ENCODE data around the gene CASD1.

Gene CASD1

GRCh38 chr7:94498918-94499317, 10.7 kb upstream of the CASD1 start:
- H3K27ac Mint-ChIP-seq: no peak overlapping the region
- peaks cover 11% of the 10 kb centered on the region for H3K27me3 Mint-ChIP-seq
- H3K4me1 Mint-ChIP-seq: no peaks in the 10 kb centered on the region
- H3K4me3 Mint-ChIP-seq: no peak overlapping the region
- no peaks in the 10 kb centered on the region for H3K36me3 Mint-ChIP-seq
- H3K9me3 Mint-ChIP-seq: peaks cover 2% of the 10 kb centered on the region
- no peak for DNase-seq (ENCODE audit: low spot score in 2 of 2)
- no peak for ATAC-seq (ENCODE audit: low read depth)

- DNase-seq (ENCODE audit: low spot score in 2 of 2) (no peak), ATAC-seq (ENCODE audit: low read depth) (no peak)
- peaks cover 16% of the 10 kb centered on the region for H3K4me1 Mint-ChIP-seq
- H3K27me3 Mint-ChIP-seq: peaks cover 2% of the 10 kb centered on the region
- H3K27ac Mint-ChIP-seq: no peak overlapping the region
- H3K4me3 Mint-ChIP-seq: no peak overlapping the region
- no peaks in the 10 kb centered on the region for H3K9me3 Mint-ChIP-seq
- no peaks in the 10 kb centered on the region for H3K36me3 Mint-ChIP-seq
Observed at GRCh38 chr7:94507462-94507861, 2.1 kb upstream of the CASD1 start.

- no peak for ATAC-seq (ENCODE audit: low read depth)
- Mint-ChIP-seq H3K27ac (no peak overlapping the region), H3K36me3 (no peaks in the 10 kb centered on the region), H3K27me3 (peaks cover 2% of the 10 kb centered on the region), H3K4me1 (peaks cover 19% of the 10 kb centered on the region), H3K9me3 (no peaks in the 10 kb centered on the region), H3K4me3 (no peak overlapping the region)
- no peak for DNase-seq (ENCODE audit: low spot score in 2 of 2)
Observed at GRCh38 chr7:94507962-94508361, 1.6 kb upstream of the CASD1 start.

- no peaks in the 10 kb centered on the region for H3K36me3 Mint-ChIP-seq
- DNase-seq (ENCODE audit: low spot score in 2 of 2) (peak; percentile 65 to 73), ATAC-seq (ENCODE audit: low read depth) (peak; percentile 80)
- H3K4me1 Mint-ChIP-seq: peaks cover 26% of the 10 kb centered on the region
- H3K27ac Mint-ChIP-seq: peak overlapping the region; percentile 90
- H3K27me3 Mint-ChIP-seq: no peaks in the 10 kb centered on the region
- H3K9me3 Mint-ChIP-seq: no peaks in the 10 kb centered on the region
- H3K4me3 Mint-ChIP-seq: peak overlapping the region; percentile 88
Observed at GRCh38 chr7:94509887-94510581, 425 bp downstream of the CASD1 start.

GRCh38 chr7:94510582-94511496, 1.2 kb downstream of the CASD1 start:
- ATAC-seq (ENCODE audit: low read depth) (peak; percentile 6), DNase-seq (ENCODE audit: low spot score in 2 of 2) (peak in 1 of 2 donors; percentile 16)
- H3K36me3 Mint-ChIP-seq: no peaks in the 10 kb centered on the region
- peak overlapping the region; percentile 90 for H3K27ac Mint-ChIP-seq
- peak overlapping the region; percentile 88 for H3K4me3 Mint-ChIP-seq
- H3K9me3 Mint-ChIP-seq: no peaks in the 10 kb centered on the region
- peaks cover 30% of the 10 kb centered on the region for H3K4me1 Mint-ChIP-seq
- H3K27me3 Mint-ChIP-seq: no peaks in the 10 kb centered on the region

GRCh38 chr7:94511718-94512117, 2.1 kb downstream of the CASD1 start:
- Mint-ChIP-seq H3K36me3 (no peaks in the 10 kb centered on the region), H3K4me3 (no peak overlapping the region), H3K27me3 (no peaks in the 10 kb centered on the region), H3K4me1 (peaks cover 34% of the 10 kb centered on the region), H3K27ac (peak overlapping the region; percentile 90), H3K9me3 (no peaks in the 10 kb centered on the region)
- DNase-seq (ENCODE audit: low spot score in 2 of 2) (no peak), ATAC-seq (ENCODE audit: low read depth) (no peak)

GRCh38 chr7:94512735-94513564, 3.3 kb downstream of the CASD1 start:
- Mint-ChIP-seq H3K27ac (peak overlapping the region; percentile 90), H3K4me3 (no peak overlapping the region), H3K27me3 (no peaks in the 10 kb centered on the region), H3K4me1 (peaks cover 34% of the 10 kb centered on the region), H3K9me3 (no peaks in the 10 kb centered on the region), H3K36me3 (peaks cover 4% of the 10 kb centered on the region)
- ATAC-seq (ENCODE audit: low read depth) (no peak), DNase-seq (ENCODE audit: low spot score in 2 of 2) (no peak)

GRCh38 chr7:94513565-94513860, 3.9 kb downstream of the CASD1 start:
- ATAC-seq (ENCODE audit: low read depth) (no peak), DNase-seq (ENCODE audit: low spot score in 2 of 2) (no peak)
- Mint-ChIP-seq H3K27me3 (no peaks in the 10 kb centered on the region), H3K4me3 (no peak overlapping the region), H3K9me3 (no peaks in the 10 kb centered on the region), H3K27ac (no peak overlapping the region), H3K36me3 (peaks cover 6% of the 10 kb centered on the region), H3K4me1 (peaks cover 34% of the 10 kb centered on the region)

GRCh38 chr7:94514140-94514889, 4.7 kb downstream of the CASD1 start:
- ATAC-seq (ENCODE audit: low read depth) (no peak), DNase-seq (ENCODE audit: low spot score in 2 of 2) (no peak)
- H3K4me3 Mint-ChIP-seq: no peak overlapping the region
- no peak overlapping the region for H3K27ac Mint-ChIP-seq
- H3K4me1 Mint-ChIP-seq: peaks cover 34% of the 10 kb centered on the region
- H3K27me3 Mint-ChIP-seq: no peaks in the 10 kb centered on the region
- no peaks in the 10 kb centered on the region for H3K9me3 Mint-ChIP-seq
- H3K36me3 Mint-ChIP-seq: peaks cover 8% of the 10 kb centered on the region

- Mint-ChIP-seq H3K27me3 (no peaks in the 10 kb centered on the region), H3K27ac (no peak overlapping the region), H3K9me3 (no peaks in the 10 kb centered on the region), H3K4me3 (no peak overlapping the region), H3K4me1 (peaks cover 34% of the 10 kb centered on the region), H3K36me3 (peaks cover 8% of the 10 kb centered on the region)
- ATAC-seq (ENCODE audit: low read depth) (no peak), DNase-seq (ENCODE audit: low spot score in 2 of 2) (no peak)
Observed at GRCh38 chr7:94514917-94515316, 5.3 kb downstream of the CASD1 start.

- Mint-ChIP-seq H3K27ac (no peak overlapping the region), H3K36me3 (peaks cover 13% of the 10 kb centered on the region), H3K9me3 (no peaks in the 10 kb centered on the region), H3K4me3 (no peak overlapping the region), H3K27me3 (no peaks in the 10 kb centered on the region), H3K4me1 (no peaks in the 10 kb centered on the region)
- DNase-seq (ENCODE audit: low spot score in 2 of 2) (no peak), ATAC-seq (ENCODE audit: low read depth) (no peak)
Observed at GRCh38 chr7:94525923-94526322, 16.3 kb downstream of the CASD1 start.

- ATAC-seq (ENCODE audit: low read depth) (no peak), DNase-seq (ENCODE audit: low spot score in 2 of 2) (no peak)
- Mint-ChIP-seq H3K36me3 (peaks cover 11% of the 10 kb centered on the region), H3K27me3 (no peaks in the 10 kb centered on the region), H3K4me3 (no peak overlapping the region), H3K27ac (no peak overlapping the region), H3K4me1 (no peaks in the 10 kb centered on the region), H3K9me3 (no peaks in the 10 kb centered on the region)
Observed at GRCh38 chr7:94529516-94529915, 19.9 kb downstream of the CASD1 start.

GRCh38 chr7:94530109-94530508, 20.5 kb downstream of the CASD1 start:
- no peak overlapping the region for H3K27ac Mint-ChIP-seq
- no peaks in the 10 kb centered on the region for H3K27me3 Mint-ChIP-seq
- peaks cover 9% of the 10 kb centered on the region for H3K36me3 Mint-ChIP-seq
- H3K4me1 Mint-ChIP-seq: no peaks in the 10 kb centered on the region
- ATAC-seq (ENCODE audit: low read depth) (no peak), DNase-seq (ENCODE audit: low spot score in 2 of 2) (no peak)
- H3K9me3 Mint-ChIP-seq: no peaks in the 10 kb centered on the region
- no peak overlapping the region for H3K4me3 Mint-ChIP-seq

All from memory B cell (primary cell).